Raji (cell line): Measurements from ENCODE around the gene MON2.

Source experiments
- POLR2A ChIP-seq: IDR thresholded peaks from 2 replicates; pipeline ENCODE4 v1.6.1; 2011; ENCODE audit warnings: low read depth, low read length, control low read depth; ENCODE audit not compliant: insufficient read depth

Gene MON2

GRCh38 chr12:62469704-62470103 lies 3.1 kb downstream of the MON2 start:
- no peak for TF ChIP-seq POLR2A

- no peak for TF ChIP-seq POLR2A
These were observed 5.1 kb downstream of the MON2 start for GRCh38 chr12:62471734-62472133.

- TF ChIP-seq POLR2A: no peak
These were observed 5.8 kb downstream of the MON2 start for GRCh38 chr12:62472472-62472871.

- no peak for TF ChIP-seq POLR2A
These were observed 15.4 kb downstream of the MON2 start for GRCh38 chr12:62481843-62482540.

- no peak for TF ChIP-seq POLR2A
These were observed 16.1 kb downstream of the MON2 start for GRCh38 chr12:62482769-62483168.

- no peak for TF ChIP-seq POLR2A
These were observed 17.6 kb downstream of the MON2 start for GRCh38 chr12:62484233-62484632.

GRCh38 chr12:62505786-62506185 lies 39.2 kb downstream of the MON2 start:
- TF ChIP-seq POLR2A: no peak

GRCh38 chr12:62512901-62513300 lies 46.3 kb downstream of the MON2 start:
- no peak for TF ChIP-seq POLR2A

- TF ChIP-seq POLR2A: no peak
These were observed 50.3 kb downstream of the MON2 start for GRCh38 chr12:62516927-62517326.

- no peak for TF ChIP-seq POLR2A
These were observed 51.3 kb downstream of the MON2 start for GRCh38 chr12:62517887-62518286.

- TF ChIP-seq POLR2A: no peak
These were observed 52.4 kb downstream of the MON2 start for GRCh38 chr12:62519043-62519442.

- no peak for TF ChIP-seq POLR2A
These were observed 53.7 kb downstream of the MON2 start for GRCh38 chr12:62520361-62520760.

- TF ChIP-seq POLR2A: no peak
These were observed 56.4 kb downstream of the MON2 start for GRCh38 chr12:62522984-62523383.

- TF ChIP-seq POLR2A: no peak
These were observed 57.0 kb downstream of the MON2 start for GRCh38 chr12:62523619-62524018.

- TF ChIP-seq POLR2A: no peak
These were observed 58.6 kb downstream of the MON2 start for GRCh38 chr12:62525271-62525670.

- no peak for TF ChIP-seq POLR2A
These were observed 64.0 kb downstream of the MON2 start for GRCh38 chr12:62530596-62530995.

- TF ChIP-seq POLR2A: no peak
These were observed 65.7 kb downstream of the MON2 start for GRCh38 chr12:62532333-62532732.
